Measurements from ENCODE around the gene SLC38A11.
"Not testable (repeated sequence)": the region's sequence is repeated elsewhere in the genome, so short reads cannot be mapped to it uniquely, and the experiment has no call there.

Gene SLC38A11

DNA sequence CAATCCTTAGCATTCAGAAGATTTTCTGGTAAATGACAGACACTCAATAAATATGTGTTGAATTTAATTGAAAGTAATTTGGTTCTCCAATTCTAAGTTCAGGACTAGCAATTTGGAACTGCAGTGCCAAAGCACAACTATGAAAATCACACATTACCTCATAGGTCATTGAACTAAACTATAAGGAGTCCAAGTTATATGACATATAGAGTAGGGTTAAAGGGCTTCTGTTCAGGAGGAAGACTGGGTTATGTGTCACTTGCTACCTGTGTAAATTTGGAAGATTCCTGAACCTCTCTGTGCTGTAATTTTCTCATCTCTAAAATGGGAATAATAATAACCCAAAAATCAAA lies 85.9 kb downstream of the SLC38A11 start:
- H3K27me3 ChIP-seq (ENCODE audit: insufficient read depth, low read length): no peaks in the 10 kb centered on the region
- H3K4me3 ChIP-seq (ENCODE audit: low read length): no peak overlapping the region
- H3K36me3 ChIP-seq (ENCODE audit: insufficient read depth, low read depth, low read length): no peaks in the 10 kb centered on the region
- H3K27ac ChIP-seq (ENCODE audit: low read length): no peak overlapping the region
- no peak overlapping the region for H3K9ac ChIP-seq (ENCODE audit: low read depth, low read length)
- no peaks in the 10 kb centered on the region for H3K9me3 ChIP-seq (ENCODE audit: insufficient read depth, low read depth, low read length)
- H3K4me1 ChIP-seq (ENCODE audit: insufficient read depth, low read length): no peaks in the 10 kb centered on the region

DNA sequence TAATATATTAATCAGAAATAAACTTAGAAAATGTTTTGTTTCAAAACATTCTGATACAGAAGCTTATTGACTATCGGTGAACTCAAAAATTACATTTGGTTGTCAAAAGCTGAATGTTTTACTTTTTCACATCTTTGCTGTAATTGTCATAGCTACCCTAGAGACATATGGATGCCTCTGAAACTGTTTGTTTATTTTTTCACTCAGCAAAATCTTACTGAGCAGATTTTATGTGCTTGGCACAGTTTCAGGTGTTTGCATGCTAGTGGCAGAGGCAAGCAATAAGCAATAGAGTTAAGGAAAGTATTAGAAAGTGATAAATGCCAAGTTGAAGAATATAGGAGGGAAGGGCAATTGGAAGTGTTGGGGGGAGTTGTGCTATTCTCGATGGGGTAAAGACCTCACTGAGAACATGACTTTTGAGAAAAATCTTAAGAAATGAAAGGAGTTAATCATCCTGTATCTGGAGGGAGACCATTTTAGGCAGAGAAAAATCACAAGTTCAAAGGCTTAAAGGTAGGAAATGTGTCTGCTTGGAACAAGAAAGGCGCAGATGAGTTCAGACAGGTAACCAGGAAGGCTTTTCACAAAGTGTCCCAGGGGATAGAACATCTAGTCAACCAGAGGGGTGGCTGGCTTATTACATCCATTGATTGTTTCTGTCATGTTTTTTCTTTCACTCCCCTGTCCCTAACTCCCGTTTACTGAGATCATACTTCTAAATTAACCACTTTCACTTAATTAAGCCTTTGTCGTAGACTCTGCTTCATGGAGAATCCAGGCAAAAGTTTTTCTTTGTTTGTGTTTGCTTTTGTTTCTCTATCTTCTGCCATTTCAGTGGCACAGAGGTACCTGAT lies 86.5 kb downstream of the SLC38A11 start:
- H3K27me3 ChIP-seq (ENCODE audit: insufficient read depth, low read length): no peaks in the 10 kb centered on the region
- H3K36me3 ChIP-seq (ENCODE audit: insufficient read depth, low read depth, low read length): no peaks in the 10 kb centered on the region
- H3K4me3 ChIP-seq (ENCODE audit: low read length): no peak overlapping the region
- no peaks in the 10 kb centered on the region for H3K9me3 ChIP-seq (ENCODE audit: insufficient read depth, low read depth, low read length)
- H3K9ac ChIP-seq (ENCODE audit: low read depth, low read length): no peak overlapping the region
- H3K4me1 ChIP-seq (ENCODE audit: insufficient read depth, low read length): no peaks in the 10 kb centered on the region
- no peak overlapping the region for H3K27ac ChIP-seq (ENCODE audit: low read length)

DNA sequence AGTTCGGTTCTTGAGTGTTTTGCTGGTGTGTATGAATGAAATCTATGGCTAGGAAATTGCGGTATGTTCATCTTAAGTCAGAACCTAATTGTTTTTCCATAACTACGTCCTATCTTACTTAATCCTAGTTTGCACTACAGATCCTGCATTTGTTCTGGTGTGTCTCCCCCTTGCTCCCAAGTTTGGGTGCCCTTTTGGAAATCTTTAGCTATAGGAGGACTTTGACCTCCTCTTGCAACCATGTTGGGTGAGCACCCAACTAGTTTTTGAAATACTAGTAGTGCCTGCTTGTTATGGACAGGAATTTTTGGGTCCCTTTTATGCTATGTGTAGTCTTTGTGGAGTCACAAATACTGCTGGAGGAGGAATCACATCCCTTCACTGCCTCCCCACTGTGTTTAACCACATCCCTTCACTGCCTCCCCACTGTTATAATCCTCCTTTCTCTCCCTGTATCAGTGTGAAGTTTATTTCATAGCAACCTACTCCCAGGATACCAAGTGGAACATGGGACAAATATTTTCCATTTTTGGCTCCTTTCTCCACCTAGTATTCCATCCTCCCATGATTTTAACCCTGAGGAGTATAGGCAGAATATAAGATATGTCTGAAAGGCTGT lies 87.4 kb downstream of the SLC38A11 start:
- Histone ChIP-seq H3K9ac (ENCODE audit: low read depth, low read length) (no peak overlapping the region), H3K27ac (ENCODE audit: low read length) (no peak overlapping the region), H3K4me3 (ENCODE audit: low read length) (no peak overlapping the region), H3K4me1 (ENCODE audit: insufficient read depth, low read length) (no peaks in the 10 kb centered on the region), H3K9me3 (ENCODE audit: insufficient read depth, low read depth, low read length) (no peaks in the 10 kb centered on the region), H3K36me3 (ENCODE audit: insufficient read depth, low read depth, low read length) (no peaks in the 10 kb centered on the region), H3K27me3 (ENCODE audit: insufficient read depth, low read length) (no peaks in the 10 kb centered on the region)

DNA sequence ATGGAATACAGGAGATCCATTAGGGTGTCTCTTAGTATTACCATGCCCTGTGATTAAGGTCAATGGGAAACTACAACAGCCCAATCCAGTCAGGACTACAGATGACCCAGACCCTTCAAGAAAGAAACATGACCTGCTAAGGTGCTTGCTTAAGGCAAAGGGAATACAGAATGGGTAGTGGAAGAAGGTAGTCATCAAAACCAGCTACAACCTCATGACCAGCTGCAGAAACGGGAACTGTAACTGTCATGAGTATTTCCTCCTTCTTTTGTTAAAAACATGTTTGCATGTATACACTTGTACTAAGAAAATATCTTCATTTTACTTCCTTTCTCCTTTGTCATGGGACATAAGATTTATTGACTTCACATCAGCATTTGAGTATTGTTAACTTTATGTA lies 88.9 kb downstream of the SLC38A11 start:
- not testable (repeated sequence) for H3K27ac ChIP-seq (ENCODE audit: low read length); H3K4me1 ChIP-seq (ENCODE audit: insufficient read depth, low read length); H3K9me3 ChIP-seq (ENCODE audit: insufficient read depth, low read depth, low read length); H3K36me3 ChIP-seq (ENCODE audit: insufficient read depth, low read depth, low read length); H3K4me3 ChIP-seq (ENCODE audit: low read length); H3K9ac ChIP-seq (ENCODE audit: low read depth, low read length); H3K27me3 ChIP-seq (ENCODE audit: insufficient read depth, low read length)

DNA sequence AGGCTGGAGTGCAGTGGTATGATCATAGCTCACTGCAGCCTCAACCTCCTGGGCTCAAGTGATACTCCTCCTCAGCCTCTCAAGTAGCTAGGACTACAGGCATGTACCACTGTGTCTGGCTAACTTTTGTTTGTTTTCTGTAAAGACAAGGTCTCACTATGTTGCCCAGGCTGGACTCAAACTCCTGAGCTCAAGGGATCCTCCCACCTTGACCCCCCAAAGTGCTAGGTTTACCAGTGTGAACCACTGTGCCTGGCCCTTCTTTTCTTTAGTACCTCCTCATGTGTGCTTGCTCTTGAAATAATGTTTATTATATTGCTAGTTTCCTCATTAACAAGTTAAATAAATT lies 94.7 kb downstream of the SLC38A11 start:
- Histone ChIP-seq H3K27ac (ENCODE audit: low read length) (no peak overlapping the region), H3K36me3 (ENCODE audit: insufficient read depth, low read depth, low read length) (no peaks in the 10 kb centered on the region), H3K4me1 (ENCODE audit: insufficient read depth, low read length) (no peaks in the 10 kb centered on the region), H3K9me3 (ENCODE audit: insufficient read depth, low read depth, low read length) (no peaks in the 10 kb centered on the region), H3K4me3 (ENCODE audit: low read length) (no peak overlapping the region), H3K27me3 (ENCODE audit: insufficient read depth, low read length) (no peaks in the 10 kb centered on the region), H3K9ac (ENCODE audit: low read depth, low read length) (no peak overlapping the region)

DNA sequence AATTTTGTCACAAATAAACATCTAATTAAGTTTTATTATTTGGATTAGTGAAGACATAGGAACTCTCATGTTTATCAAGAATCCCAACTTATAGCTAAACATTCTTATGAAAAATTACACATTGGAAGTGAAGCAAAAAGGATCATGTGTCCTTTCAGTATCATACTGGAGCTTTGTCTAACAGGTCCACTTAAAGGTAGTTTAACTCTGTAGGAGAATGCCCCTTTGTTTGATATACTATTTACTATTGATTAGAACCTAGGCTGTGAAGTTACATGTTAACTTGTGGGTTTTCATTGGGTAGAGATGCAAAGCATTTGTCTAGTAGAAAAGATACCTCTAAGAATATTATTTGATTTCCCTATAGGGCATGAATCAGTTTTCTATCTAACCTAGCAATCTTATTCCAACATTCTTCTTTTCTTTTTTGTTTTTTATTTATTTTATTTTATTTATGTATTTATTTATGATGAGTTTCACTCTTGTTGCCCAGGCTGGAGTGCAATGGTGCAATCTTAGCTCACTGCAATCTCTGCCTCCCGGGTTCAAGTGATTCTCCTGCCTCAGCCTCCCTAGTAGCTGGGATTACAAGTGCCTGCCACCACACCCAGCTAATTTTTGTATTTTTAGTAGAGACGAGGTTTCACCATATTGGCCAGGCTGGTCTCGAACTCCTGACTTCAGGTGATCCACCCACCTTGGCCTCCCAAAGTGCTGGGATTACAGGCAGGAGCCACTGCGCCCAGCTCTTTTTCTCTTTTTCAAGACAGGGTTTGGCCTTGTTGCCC lies 95.2 kb downstream of the SLC38A11 start:
- H3K27me3 ChIP-seq (ENCODE audit: insufficient read depth, low read length); H3K9me3 ChIP-seq (ENCODE audit: insufficient read depth, low read depth, low read length); H3K27ac ChIP-seq (ENCODE audit: low read length); H3K9ac ChIP-seq (ENCODE audit: low read depth, low read length); H3K4me3 ChIP-seq (ENCODE audit: low read length); H3K4me1 ChIP-seq (ENCODE audit: insufficient read depth, low read length); H3K36me3 ChIP-seq (ENCODE audit: insufficient read depth, low read depth, low read length): not testable (repeated sequence)

DNA sequence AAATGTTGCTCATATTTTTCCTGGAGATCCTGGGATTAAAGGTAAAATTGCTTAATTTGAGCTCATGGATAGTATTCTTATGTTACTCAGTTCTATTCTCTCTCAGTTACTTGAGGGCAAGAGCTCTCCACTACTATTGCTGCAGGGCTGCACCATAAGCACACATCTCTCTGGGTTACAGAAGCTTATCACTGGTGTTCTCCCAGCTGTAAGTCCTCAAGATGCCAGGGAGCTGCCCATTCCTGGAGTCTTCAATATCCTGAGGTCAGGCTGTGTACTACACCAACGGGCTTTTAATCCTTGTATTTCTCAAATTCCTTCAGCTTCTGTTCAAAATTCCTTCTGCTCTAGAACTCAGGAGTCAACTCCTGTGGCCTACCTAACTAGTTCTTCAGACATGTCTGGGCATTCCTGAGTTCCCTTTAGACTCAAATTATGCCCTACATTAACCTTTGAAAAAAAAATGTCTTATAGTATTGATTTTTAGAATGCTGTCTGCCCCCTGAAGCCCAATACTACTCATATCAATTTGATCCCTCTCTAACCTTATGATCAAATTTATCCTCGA lies 96.0 kb downstream of the SLC38A11 start:
- Histone ChIP-seq H3K27ac (ENCODE audit: low read length) (no peak overlapping the region), H3K9me3 (ENCODE audit: insufficient read depth, low read depth, low read length) (no peaks in the 10 kb centered on the region), H3K4me1 (ENCODE audit: insufficient read depth, low read length) (no peaks in the 10 kb centered on the region), H3K9ac (ENCODE audit: low read depth, low read length) (no peak overlapping the region), H3K36me3 (ENCODE audit: insufficient read depth, low read depth, low read length) (no peaks in the 10 kb centered on the region), H3K27me3 (ENCODE audit: insufficient read depth, low read length) (no peaks in the 10 kb centered on the region), H3K4me3 (ENCODE audit: low read length) (no peak overlapping the region)

DNA sequence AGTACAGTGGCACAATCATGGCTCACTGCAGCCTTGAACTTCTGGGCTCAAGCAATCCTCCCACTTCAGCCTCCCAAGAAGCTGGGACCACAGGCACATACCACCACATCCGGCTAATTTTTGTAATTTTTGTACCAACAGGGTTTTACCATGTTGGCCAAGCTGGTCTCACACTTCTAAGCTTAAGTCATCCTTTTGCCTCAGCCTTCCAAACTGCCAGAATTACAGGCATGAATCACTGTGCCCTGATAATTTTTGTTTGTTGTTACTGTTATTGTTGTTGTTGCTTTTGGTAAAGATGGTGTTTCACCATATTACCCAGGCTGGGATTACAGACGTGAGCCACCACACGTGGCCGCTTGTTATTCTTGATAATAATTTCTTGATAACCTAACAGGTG lies 103.2 kb downstream of the SLC38A11 start:
- no peak overlapping the region for H3K27ac ChIP-seq (ENCODE audit: low read length)
- no peaks in the 10 kb centered on the region for H3K36me3 ChIP-seq (ENCODE audit: insufficient read depth, low read depth, low read length)

DNA sequence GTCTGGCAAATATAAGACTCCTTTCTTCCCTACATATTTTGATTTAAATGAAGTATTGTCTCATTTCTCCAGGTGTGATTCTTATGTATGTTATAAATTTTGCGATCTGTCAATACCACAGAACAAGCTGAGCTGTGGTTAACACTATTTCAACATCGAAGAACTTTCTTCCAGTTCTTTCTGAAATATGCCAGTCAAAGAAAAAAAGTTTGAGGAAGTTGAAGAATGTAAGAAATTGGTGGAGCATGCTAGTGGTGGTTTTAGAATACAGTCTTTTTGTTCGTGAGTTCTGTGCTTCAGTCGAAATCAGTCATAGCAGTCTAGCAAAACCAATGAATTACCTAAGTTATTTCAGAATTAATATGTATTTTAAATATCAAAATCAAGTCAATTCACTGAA lies 105.1 kb downstream of the SLC38A11 start:
- no peak overlapping the region for H3K27ac ChIP-seq (ENCODE audit: low read length)

More for the DNA sequence above, 103.2 kb downstream of the SLC38A11 start:
- 0 out of 2 replicates have a peak, but pooled peaks cover 3% of the 10 kb centered on the region for H3K4me1 ChIP-seq (ENCODE audit: insufficient read depth, low read length)
- H3K9me3 ChIP-seq (ENCODE audit: insufficient read depth, low read depth, low read length): no peaks in the 10 kb centered on the region
- H3K27me3 ChIP-seq (ENCODE audit: insufficient read depth, low read length): no peaks in the 10 kb centered on the region
- no peak overlapping the region for H3K9ac ChIP-seq (ENCODE audit: low read depth, low read length)
- no peak overlapping the region for H3K4me3 ChIP-seq (ENCODE audit: low read length)

DNA sequence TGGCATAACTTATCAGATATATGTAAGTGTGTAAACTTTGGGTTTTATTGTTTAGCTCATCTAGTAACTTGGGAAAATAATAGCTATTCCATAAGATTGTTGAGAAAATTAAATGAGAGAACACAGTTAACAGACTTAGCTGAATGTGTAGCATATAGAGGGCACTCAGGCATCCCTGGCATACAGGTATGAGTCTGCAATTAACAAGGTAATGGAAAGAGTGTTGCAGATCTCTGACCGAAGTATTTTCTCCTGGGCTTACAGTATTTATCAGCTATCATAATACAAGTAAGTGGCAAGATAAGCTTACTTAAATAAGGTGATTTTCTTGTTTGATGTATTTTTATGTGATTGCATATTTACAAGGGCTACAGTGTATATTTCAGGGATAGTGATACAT lies 105.8 kb downstream of the SLC38A11 start:
- Histone ChIP-seq H3K9ac (ENCODE audit: low read depth, low read length) (no peak overlapping the region), H3K27me3 (ENCODE audit: insufficient read depth, low read length) (no peaks in the 10 kb centered on the region), H3K4me3 (ENCODE audit: low read length) (no peak overlapping the region), H3K36me3 (ENCODE audit: insufficient read depth, low read depth, low read length) (no peaks in the 10 kb centered on the region), H3K4me1 (ENCODE audit: insufficient read depth, low read length) (0 out of 2 replicates have a peak, but pooled peaks cover 3% of the 10 kb centered on the region), H3K9me3 (ENCODE audit: insufficient read depth, low read depth, low read length) (no peaks in the 10 kb centered on the region), H3K27ac (ENCODE audit: low read length) (no peak overlapping the region)

More for the DNA sequence above, 105.1 kb downstream of the SLC38A11 start:
- Histone ChIP-seq H3K9me3 (ENCODE audit: insufficient read depth, low read depth, low read length) (no peaks in the 10 kb centered on the region), H3K27me3 (ENCODE audit: insufficient read depth, low read length) (no peaks in the 10 kb centered on the region), H3K36me3 (ENCODE audit: insufficient read depth, low read depth, low read length) (no peaks in the 10 kb centered on the region), H3K4me3 (ENCODE audit: low read length) (no peak overlapping the region), H3K4me1 (ENCODE audit: insufficient read depth, low read length) (0 out of 2 replicates have a peak, but pooled peaks cover 3% of the 10 kb centered on the region), H3K9ac (ENCODE audit: low read depth, low read length) (no peak overlapping the region)

DNA sequence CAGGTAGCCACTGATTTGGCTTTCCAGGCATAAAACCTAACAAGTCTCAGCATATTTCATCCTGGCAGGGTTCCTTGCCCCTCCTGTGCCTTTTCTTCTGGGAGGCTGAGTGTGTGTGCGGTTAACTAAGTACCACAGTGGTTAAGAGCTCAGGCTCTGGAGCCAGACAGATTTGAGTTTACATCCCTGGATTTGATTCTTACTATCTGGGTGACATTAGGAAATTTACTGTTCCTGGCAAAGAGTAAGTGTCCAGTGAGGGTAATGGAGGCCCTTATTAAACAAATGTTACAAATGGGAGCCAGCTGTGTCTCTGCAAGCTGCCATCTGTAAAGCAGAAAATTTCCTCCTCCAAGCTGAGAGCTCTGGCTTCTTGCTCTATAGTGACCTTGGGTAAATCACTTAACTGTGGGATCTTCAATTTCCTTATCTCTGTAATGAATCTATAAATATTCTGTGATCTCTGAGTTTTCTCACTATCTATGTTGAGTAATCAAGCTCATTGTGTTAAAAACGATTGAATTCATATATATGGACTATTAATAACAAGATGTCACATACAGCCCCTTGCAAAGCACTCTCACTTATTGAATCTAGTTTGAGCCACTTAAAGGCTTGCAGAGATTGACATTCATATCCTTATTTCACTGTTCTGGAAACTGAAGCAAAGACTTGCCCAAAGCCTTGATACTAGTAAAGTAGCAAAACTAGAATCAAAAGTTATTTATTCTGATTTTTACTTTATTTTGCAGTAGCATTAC lies 107.2 kb downstream of the SLC38A11 start:
- Histone ChIP-seq H3K36me3 (ENCODE audit: insufficient read depth, low read depth, low read length) (no peaks in the 10 kb centered on the region), H3K4me3 (ENCODE audit: low read length) (no peak overlapping the region), H3K27me3 (ENCODE audit: insufficient read depth, low read length) (no peaks in the 10 kb centered on the region), H3K4me1 (ENCODE audit: insufficient read depth, low read length) (peaks cover 3% of the 10 kb centered on the region), H3K9ac (ENCODE audit: low read depth, low read length) (no peak overlapping the region), H3K27ac (ENCODE audit: low read length) (no peak overlapping the region), H3K9me3 (ENCODE audit: insufficient read depth, low read depth, low read length) (no peaks in the 10 kb centered on the region)
